ENCODE results near the gene COL25A1. TPM values are rescaled to one million over a fixed set of nuclear protein-coding genes. Genes with fewer than 3 reads are reported as not detected.

COL25A1 gene
- total RNA-seq, 1 donor from 2014 or later = not detected

- no peak overlapping the region for H3K27ac Mint-ChIP-seq
- peak overlapping the region; percentile 80 for H3K4me3 Mint-ChIP-seq (ENCODE audit: low read depth)
- no peaks in the 10 kb centered on the region for H3K9me3 Mint-ChIP-seq
- intact Hi-C loops (cut with micrococcal nuclease) = no loop called here
- H3K4me1 Mint-ChIP-seq (ENCODE audit: low read depth) = peaks cover 9% of the 10 kb centered on the region
- H3K36me3 Mint-ChIP-seq (ENCODE audit: low read depth) = no peaks in the 10 kb centered on the region
- DNase-seq (ENCODE audit: low spot score) = no peak
- peaks cover 39% of the 10 kb centered on the region for H3K27me3 Mint-ChIP-seq (ENCODE audit: low read depth)
These were observed 539.2 kb downstream of the COL25A1 start for GRCh38 chr4:108763226-108763593.

GRCh38 chr4:108762559-108763225 is 539.8 kb downstream of the COL25A1 start, which contains the start of gene ETNPPL:
Gene ETNPPL, minus strand, starts transcription at chr4:108763053. Its CDS starts 155 bp downstream, at chr4:108762898.
- intact Hi-C loops (cut with micrococcal nuclease) = no loop called here
- H3K9me3 Mint-ChIP-seq = no peaks in the 10 kb centered on the region
- peak within 1 kb of the TSS; percentile 80 for H3K4me3 Mint-ChIP-seq (ENCODE audit: low read depth)
- no peaks in the 10 kb centered on the region for H3K36me3 Mint-ChIP-seq (ENCODE audit: low read depth)
- peak; percentile 10 for DNase-seq (ENCODE audit: low spot score)
- H3K27ac Mint-ChIP-seq = no peak within 1 kb of the TSS
- H3K27me3 Mint-ChIP-seq (ENCODE audit: low read depth) = peaks cover 39% of the 10 kb centered on the region
- H3K4me1 Mint-ChIP-seq (ENCODE audit: low read depth) = peaks cover 9% of the 10 kb centered on the region

Other genes starting within 250 kb of the COL25A1 start
- 32.0 and 32.3 TPM in 2 replicates for gene SEC24B, start 131.2 kb upstream of the COL25A1 start, total RNA-seq